Measurements from ENCODE around the gene KIF6.

KIF6 gene

GRCh38 chr6:39343396-39343870, 381.8 kb downstream of the KIF6 start:
- TF ChIP-seq CTCF (IDR thresholded peaks at IDR 0.05; ENCODE audit: low read depth, low read length) = no peak
- H3K4me3 ChIP-seq (ENCODE audit: low read depth, low read length) = no peak overlapping the region

GRCh38 chr6:39342692-39343395, 382.4 kb downstream of the KIF6 start:
- TF ChIP-seq CTCF (IDR thresholded peaks at IDR 0.05; ENCODE audit: low read depth, low read length) = no peak

DNA sequence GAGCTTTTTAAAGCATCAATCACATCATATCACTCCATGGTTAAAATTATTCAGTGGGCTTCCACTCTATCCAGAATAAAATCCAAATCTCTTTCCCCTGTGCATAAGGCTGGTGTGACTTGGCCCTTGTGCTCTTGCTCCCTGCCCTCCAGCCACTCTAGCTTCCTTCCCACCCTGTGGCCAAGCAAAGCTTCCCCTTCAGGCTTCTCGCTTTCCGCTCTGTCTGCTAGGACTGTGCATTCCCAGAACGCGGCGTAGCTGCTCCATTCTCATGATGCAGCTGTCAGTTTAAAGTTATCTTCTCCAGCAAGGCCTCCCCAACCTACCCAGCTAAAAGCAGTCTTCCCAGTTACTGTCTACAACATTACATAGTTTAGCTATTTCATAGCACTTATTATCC, 383.3 kb downstream of the KIF6 start:
- no peak for TF ChIP-seq CTCF (IDR thresholded peaks at IDR 0.05; ENCODE audit: low read depth, low read length)
- H3K4me3 ChIP-seq (ENCODE audit: low read depth, low read length) = no peak overlapping the region

More at GRCh38 chr6:39342692-39343395, 382.4 kb downstream of the KIF6 start:
- H3K4me3 ChIP-seq (ENCODE audit: low read depth, low read length) = no peak overlapping the region

DNA sequence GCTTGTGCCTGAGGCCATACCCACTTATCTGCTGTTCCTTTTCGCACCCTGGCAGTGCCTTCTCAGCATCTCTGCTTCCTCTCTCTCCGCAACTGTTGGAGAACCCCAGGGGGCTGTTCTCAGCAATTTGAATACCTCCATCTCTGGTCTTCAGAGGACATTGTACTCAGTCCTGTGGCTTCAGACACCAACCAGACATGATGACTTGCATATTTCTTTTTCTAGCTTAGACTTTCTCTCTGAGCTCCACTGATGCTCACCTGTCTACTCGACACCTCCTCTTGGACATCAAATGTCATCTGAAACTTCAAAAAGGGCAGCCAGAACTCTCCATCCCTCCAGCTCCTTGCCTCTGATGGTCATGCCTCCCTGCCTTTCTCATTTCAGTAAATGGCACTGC, 383.9 kb downstream of the KIF6 start:
- H3K4me3 ChIP-seq (ENCODE audit: low read depth, low read length) = no peak overlapping the region
- TF ChIP-seq CTCF (IDR thresholded peaks at IDR 0.05; ENCODE audit: low read depth, low read length) = no peak

GRCh38 chr6:39339868-39340550, 385.2 kb downstream of the KIF6 start:
- H3K4me3 ChIP-seq (ENCODE audit: low read depth, low read length) = no peak overlapping the region
- TF ChIP-seq CTCF (IDR thresholded peaks at IDR 0.05; ENCODE audit: low read depth, low read length) = no peak

DNA sequence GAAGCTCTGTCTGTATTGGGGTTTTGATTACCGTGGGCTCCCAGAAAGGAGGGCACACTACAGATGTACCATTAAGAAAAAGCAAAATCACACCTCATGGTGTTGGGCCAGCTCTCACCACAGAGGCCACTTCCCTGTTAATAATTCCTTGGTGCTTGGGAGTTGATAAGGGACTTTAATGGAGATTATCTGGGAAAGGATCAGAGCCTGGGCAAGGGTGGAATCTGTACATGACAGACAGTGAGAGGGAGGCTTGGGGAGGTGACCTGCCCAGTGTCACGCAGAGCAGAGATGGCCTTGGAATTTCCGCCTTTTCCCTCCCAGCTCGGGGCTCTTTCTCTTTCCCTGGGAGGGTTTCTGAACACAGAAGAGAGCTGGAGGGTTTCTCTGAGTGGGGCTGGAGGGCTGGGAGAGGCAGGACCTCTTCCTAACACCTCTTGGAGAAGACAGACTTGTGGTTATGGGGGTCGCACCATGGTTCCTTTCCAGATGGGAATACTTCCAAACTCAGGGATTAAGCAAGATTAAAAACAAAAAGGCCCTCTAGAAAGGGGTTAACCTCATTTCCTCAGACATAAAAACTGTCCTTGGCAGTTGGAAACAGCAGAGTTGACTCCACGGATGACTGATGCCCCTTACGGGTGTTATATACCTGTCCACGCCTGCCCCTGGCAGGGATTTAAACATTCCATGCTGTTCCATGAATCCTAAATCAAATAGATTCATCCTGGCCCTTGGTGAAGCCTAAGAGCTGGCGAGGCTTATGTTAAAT, 385.9 kb downstream of the KIF6 start:
- H3K4me3 ChIP-seq (ENCODE audit: low read depth, low read length) = no peak overlapping the region
- TF ChIP-seq CTCF (IDR thresholded peaks at IDR 0.05; ENCODE audit: low read depth, low read length) = no peak

All from WI38 (cell line).